Adipocyte (in vitro differentiated cells): ENCODE measurements around the gene HELZ.
A peak's percentile ranks its signal among the peaks of the same experiment; 100 is the strongest.
"Not testable (repeated sequence)": the region's sequence is repeated elsewhere in the genome, so short reads cannot be mapped to it uniquely, and the experiment has no call there.

Experiments used
- DNase-seq: peaks from one replicate; pipeline ENCODE4 v3.0.0-alpha.2; 2015; ENCODE audit warnings: low read depth
- H3K27me3 ChIP-seq: replicated peaks from 2 replicates; pipeline ENCODE4 v1.7.0; 2013; ENCODE audit warnings: mild to moderate bottlenecking, low read length, moderate library complexity; ENCODE audit not compliant: control insufficient read depth, insufficient read depth
- H3K36me3 ChIP-seq: 2 replicates; pipeline ENCODE4 v1.7.0; 2013; ENCODE audit warnings: low read length, mild to moderate bottlenecking, moderate library complexity; ENCODE audit not compliant: control insufficient read depth, insufficient read depth, severe bottlenecking
- H3K4me1 ChIP-seq: 2 replicates; pipeline ENCODE4 v1.7.0; 2013; ENCODE audit warnings: mild to moderate bottlenecking, low read length, moderate library complexity; ENCODE audit not compliant: control insufficient read depth, insufficient read depth
- H3K4me3 ChIP-seq: 2 replicates; pipeline ENCODE4 v1.7.0; 2013; ENCODE audit warnings: mild to moderate bottlenecking, low read length, moderate library complexity
- H3K9ac ChIP-seq: 2 replicates; pipeline ENCODE4 v1.7.0; 2013; ENCODE audit warnings: mild to moderate bottlenecking, low read length, moderate library complexity
- H3K9me3 ChIP-seq: 2 replicates; pipeline ENCODE4 v1.7.0; 2013; ENCODE audit warnings: mild to moderate bottlenecking, low read length, moderate library complexity; ENCODE audit not compliant: control insufficient read depth

Gene HELZ

DNA sequence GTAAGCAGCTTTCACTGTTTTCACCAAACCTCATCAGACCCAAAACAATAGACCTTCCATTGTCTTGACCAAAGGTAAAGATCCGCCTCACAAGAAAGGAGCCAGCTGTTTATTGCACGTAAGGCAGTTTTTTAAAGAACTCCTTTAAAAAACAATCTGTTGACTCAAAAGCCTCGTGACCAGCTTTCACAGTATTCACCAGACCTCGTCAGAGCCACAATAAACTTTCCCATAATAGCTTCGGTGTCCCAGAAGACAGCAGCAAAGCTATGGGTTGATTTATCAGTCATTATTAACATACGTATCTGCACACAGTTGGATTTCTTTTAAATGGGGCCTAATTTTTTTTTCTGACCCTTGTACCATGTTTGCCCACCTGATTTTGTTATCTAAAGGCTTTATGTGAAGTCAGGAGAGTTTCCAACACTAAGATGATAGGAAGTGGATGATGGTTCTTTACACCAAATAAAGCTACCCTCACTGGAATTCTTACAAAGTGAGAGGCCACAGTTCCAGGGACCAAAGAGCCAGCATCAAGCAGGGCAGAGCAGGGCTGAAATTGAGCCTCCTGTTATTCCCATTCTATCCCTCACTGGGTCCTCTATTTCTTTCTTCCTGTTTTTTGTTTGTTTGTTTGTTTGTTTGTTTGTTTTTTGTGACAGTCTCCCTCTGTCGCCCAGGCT is 17.6 kb upstream of the HELZ start:
- DNase-seq = no peak
- no peak overlapping the region for H3K9ac ChIP-seq
- H3K4me1 ChIP-seq = peaks cover 28% of the 10 kb centered on the region
- no peak overlapping the region for H3K4me3 ChIP-seq
- H3K36me3 ChIP-seq = no peaks in the 10 kb centered on the region
- no peaks in the 10 kb centered on the region for H3K9me3 ChIP-seq
- no peaks in the 10 kb centered on the region for H3K27me3 ChIP-seq

DNA sequence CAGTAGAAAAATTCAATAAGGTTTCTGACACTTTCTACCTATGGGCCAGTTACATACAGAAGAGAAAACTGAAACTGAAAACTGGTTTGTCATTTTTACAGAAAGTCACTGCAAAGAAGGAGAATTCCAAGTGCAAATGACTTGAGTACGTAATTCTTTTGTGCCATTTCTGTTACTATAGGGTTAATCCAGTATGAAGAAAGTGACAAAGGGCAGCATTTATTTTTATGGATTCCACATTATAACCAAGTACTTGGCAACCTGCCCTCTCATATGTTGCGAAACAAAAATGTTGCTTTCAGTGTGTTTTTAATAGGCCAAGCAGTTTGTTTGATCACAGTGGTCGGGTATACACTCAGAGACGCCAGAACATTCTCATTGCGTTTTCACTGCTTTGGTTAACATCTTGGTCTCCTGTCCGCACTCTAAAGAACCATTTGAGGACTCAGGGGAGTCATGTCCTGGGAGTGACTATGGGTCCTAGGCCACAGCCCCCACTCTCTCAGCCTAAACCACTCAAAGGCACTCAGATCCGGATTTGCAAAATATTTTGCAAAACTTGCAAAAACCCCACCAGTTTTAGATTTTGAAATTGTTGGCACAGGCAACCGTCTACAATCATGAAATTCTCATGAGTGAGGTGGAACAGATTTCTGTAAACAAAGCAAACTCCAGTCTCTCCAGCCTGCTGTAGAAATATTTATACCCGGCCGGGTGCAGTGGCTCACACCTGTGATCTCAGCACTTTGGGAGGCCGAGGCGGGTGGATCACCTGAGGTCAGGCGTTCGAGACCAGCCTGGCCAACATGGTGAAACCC is 15.4 kb upstream of the HELZ start:
- Histone ChIP-seq H3K9ac (peak overlapping the region; percentile 70), H3K36me3 (no peaks in the 10 kb centered on the region), H3K4me3 (peak overlapping the region; percentile 68), H3K27me3 (no peaks in the 10 kb centered on the region), H3K4me1 (peaks cover 24% of the 10 kb centered on the region), H3K9me3 (peaks cover 4% of the 10 kb centered on the region)
- peak; percentile 92 for DNase-seq

DNA sequence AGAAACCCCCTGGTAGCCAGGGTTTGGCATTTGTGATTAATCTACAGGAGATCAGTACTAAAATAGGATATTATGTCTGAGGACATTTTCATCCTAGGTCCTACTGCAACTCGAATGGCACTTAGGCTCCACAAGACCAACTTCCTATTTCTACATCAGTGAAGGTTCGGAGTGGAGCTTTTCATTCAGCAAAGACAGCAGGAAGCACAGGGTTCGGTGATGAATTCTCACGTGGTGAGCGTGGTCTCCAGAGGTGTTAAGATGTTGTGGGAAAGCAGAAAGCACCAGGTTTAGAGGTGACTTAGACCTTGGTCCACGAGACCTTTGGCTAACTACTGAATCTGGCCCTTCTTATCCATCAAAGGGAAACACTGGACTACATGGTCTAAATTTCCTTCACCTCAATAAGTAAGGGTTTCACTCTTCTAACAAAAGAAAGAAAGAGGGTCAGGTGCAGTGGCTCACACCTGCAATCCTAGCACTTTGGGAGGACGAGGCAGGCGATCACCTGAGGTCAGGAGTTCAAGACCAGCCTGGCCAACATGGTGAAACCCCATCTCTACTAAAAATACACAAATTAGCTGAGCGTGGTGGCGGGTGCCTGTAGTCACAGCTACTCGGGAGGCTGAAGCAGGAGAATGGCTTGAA is 13.9 kb upstream of the HELZ start:
- Histone ChIP-seq H3K36me3 (no peaks in the 10 kb centered on the region), H3K9ac (no peak overlapping the region), H3K4me1 (peaks cover 24% of the 10 kb centered on the region), H3K27me3 (no peaks in the 10 kb centered on the region), H3K4me3 (no peak overlapping the region), H3K9me3 (peaks cover 4% of the 10 kb centered on the region)
- no peak for DNase-seq

DNA sequence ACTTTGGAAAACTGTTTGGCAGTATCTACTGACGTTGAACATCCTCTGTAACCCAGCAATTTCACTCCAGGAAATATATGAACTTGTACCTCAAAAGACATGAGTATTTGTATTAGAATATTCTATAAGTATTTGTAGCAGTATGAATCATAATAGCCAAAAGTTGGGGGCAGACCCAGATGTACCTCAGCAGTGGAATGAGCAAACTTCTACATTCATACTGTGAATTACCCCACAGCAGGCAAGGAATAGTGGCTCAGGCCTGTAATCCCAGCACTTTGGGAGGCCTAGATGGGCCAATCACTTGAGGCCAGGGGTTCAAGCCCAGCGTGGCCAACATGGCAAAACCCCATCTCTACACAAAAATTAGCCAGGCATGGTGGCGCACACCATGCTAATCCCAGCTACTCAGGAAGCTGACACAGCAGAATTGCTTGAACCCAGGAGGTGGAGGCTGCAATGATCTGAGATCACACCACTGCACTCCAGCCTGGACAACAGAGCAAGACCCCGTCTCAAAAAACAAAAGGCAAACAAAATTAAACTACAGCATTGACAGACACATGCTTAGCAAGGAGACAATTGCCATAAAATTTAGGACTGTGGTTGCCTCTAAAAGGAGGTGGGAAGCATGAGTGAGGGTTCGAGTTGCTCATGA is 11.2 kb upstream of the HELZ start:
- Histone ChIP-seq H3K4me1 (peaks cover 33% of the 10 kb centered on the region), H3K27me3 (no peaks in the 10 kb centered on the region), H3K36me3 (no peaks in the 10 kb centered on the region), H3K4me3 (no peak overlapping the region), H3K9ac (no peak overlapping the region), H3K9me3 (peaks cover 4% of the 10 kb centered on the region)
- DNase-seq = no peak

DNA sequence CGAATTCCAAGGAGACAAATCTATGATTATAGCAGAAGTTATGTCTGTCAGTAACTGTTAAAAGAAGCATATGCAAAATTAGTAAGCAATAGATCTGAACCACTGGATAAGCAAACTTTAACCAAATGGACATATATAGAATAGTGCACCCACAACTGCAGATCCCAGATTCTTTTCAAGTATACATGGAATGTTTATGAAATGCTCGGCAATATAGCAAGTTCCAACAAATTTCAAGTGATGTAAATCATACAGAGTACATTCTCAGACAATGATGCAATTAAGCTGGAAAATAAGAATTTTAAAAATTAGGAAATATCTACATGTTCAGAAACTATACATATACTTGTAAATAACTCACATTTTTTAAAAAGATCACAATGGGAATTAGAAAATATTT is 8.4 kb upstream of the HELZ start:
- no peaks in the 10 kb centered on the region for H3K27me3 ChIP-seq
- no peak overlapping the region for H3K9ac ChIP-seq
- peaks cover 4% of the 10 kb centered on the region for H3K9me3 ChIP-seq
- peaks cover 19% of the 10 kb centered on the region for H3K4me1 ChIP-seq
- DNase-seq = peak; percentile 86
- no peaks in the 10 kb centered on the region for H3K36me3 ChIP-seq
- no peak overlapping the region for H3K4me3 ChIP-seq

DNA sequence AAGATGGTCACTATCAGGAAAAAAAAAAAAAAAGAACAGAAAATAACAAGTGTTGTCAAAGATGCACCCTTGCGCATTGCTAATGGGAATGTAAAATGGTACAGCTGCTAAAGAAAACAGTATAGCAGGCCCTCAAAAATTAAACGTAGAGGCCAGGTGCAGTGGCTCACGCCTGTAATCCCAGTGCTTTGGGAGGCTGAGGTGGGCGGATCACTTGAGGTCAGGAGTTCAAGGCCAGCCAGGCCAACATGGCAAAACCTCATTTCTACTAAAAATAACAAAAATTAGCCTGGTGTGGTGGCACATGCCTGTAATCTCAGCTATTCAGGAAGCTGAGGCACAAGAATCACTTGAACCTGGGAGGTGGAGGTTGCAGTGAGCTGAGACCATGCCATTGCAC is 6.6 kb upstream of the HELZ start:
- not testable (repeated sequence) for H3K36me3 ChIP-seq, H3K9ac ChIP-seq, H3K9me3 ChIP-seq, H3K4me3 ChIP-seq, DNase-seq, H3K27me3 ChIP-seq
- H3K4me1 ChIP-seq = peaks cover 10% of the 10 kb centered on the region

DNA sequence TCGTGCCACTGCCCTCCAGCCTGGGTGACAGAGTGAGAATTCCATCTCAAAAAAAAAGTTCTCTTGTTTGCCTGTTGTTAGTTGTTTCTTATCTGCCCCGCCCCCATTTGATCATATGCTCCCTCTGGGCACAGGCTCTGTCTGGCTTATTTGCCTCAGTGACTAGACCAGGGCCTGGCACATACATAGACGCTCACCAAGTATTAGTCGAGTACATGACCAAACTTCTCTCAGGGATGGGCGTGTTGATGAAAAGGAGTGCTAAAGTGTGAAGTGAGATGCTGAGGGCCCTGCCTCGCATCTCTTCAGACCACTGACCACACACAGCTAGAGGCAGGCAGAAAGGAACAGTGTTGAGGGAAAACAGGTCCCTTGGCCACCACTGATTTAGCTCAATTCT is 3.3 kb upstream of the HELZ start:
- Histone ChIP-seq H3K4me3 (no peak overlapping the region), H3K4me1 (peaks cover 15% of the 10 kb centered on the region), H3K9ac (no peak overlapping the region), H3K9me3 (no peaks in the 10 kb centered on the region), H3K36me3 (no peaks in the 10 kb centered on the region), H3K27me3 (no peaks in the 10 kb centered on the region)
- DNase-seq = no peak

DNA sequence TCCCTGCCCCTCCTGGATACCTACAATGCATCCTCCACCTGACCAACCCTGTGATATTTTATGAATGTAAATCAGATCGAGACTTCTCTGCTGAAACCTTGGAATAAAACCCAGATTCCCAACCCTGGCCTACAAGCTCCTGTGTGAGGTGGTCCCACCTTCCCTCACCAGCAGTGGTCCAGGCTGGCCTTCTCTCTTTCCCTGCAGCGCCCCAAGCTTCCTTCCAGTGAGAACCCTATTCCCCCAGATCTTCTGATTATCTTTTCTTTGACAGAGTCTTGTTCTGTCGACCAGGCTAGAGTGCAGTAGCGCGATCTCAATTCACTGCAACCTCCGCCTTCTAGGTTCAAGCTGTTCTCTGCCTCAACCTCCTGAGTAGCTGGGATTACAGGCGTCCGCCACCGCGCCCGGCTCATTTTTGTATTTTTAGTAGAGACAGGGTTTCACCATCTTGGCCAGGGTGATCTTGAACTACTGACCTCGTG is 2.5 kb upstream of the HELZ start:
- Histone ChIP-seq H3K9me3 (no peaks in the 10 kb centered on the region), H3K36me3 (no peaks in the 10 kb centered on the region), H3K4me1 (peaks cover 20% of the 10 kb centered on the region), H3K27me3 (no peaks in the 10 kb centered on the region), H3K4me3 (no peak overlapping the region), H3K9ac (no peak overlapping the region)
- DNase-seq = no peak

DNA sequence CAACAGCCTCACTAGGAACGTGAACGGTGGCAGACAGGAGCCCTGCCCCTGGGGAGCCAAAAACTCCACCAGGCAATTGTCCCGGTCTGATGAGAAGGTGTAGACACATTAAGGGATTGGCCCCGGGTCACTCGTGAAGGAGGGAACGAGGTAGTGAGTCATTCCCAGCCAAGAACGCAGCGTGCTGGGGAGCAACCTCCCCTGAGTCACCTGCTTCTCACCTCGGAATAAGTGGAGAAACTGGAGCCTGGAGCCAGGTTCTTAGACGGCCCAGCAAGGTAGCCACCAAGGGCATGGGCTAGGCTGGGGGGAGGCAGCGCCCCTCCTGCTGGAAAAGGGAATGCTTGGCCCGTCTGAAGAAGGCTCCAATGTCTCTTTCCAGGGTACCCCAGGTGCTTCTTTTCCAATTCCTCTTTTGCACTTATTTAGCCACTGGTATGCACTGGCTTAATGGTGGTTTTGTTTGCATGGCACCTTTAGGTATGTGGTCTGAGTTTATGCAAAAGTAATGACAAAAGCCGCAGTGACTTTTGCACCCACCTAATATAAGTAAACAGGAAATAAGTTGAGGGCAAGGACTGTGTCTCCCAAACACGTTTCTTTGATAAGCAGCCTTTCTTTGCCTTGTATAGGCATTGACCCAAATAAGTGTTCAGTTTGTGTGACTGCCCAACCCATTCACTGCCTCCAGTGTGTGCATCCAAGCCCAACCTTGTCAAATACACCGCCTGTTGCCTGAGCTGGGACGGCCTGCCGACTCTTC is 1.8 kb upstream of the HELZ start:
- Histone ChIP-seq H3K4me3 (peak overlapping the region; percentile 89), H3K27me3 (no peaks in the 10 kb centered on the region), H3K4me1 (peaks cover 23% of the 10 kb centered on the region), H3K9me3 (no peaks in the 10 kb centered on the region), H3K9ac (peak overlapping the region; percentile 95), H3K36me3 (no peaks in the 10 kb centered on the region)
- DNase-seq = peak; percentile 44

DNA sequence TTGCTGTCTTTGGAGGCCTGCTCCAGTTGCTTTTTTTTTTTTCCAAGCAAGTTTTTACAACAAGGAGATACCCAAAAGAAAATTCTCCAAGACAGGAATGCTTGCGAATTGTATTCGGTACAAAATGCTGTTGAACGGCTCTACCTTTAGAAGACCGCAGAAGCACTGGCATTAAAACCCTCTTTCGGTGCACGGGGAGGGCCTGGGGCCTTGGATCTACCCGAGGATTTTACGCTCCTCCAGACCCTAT is 1.3 kb upstream of the HELZ start:
- H3K4me3 ChIP-seq = peak overlapping the region; percentile 89
- H3K36me3 ChIP-seq = peaks cover 3% of the 10 kb centered on the region
- peaks cover 28% of the 10 kb centered on the region for H3K4me1 ChIP-seq
- no peak for DNase-seq
- no peaks in the 10 kb centered on the region for H3K9me3 ChIP-seq
- no peaks in the 10 kb centered on the region for H3K27me3 ChIP-seq
- peak overlapping the region; percentile 95 for H3K9ac ChIP-seq
